ENCODE measurements around the gene BMP7.

Gene BMP7

DNA sequence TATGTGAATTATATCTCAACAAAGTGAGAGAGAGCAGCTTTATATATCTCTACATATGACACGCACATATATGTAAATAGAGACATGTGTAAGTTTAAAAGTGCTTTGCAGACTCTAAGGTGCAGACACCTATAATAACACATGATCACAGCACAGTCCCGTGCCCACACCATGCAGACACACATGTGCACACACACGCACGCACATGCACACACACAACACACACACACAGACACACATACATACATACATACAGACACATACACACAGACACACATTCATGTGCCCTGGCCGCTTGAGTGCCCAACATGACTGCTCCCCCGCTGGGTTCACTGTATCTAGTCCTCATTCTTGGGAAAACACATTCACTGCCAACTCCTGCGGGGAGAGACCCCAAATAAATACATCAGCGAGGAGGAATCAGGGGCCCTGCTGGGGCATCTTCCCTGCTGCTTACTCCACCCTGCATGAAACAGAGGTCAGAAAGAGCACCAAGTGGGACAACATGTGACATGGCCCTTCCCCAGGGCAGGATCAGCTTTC, 121.3 kb downstream of the BMP7 start:
- DNase-seq (ENCODE audit: low read depth), result no peak

- DNase-seq (ENCODE audit: low read depth), result no peak
These were observed 123.3 kb downstream of the BMP7 start for GRCh38 chr20:57143173-57143572.

DNA sequence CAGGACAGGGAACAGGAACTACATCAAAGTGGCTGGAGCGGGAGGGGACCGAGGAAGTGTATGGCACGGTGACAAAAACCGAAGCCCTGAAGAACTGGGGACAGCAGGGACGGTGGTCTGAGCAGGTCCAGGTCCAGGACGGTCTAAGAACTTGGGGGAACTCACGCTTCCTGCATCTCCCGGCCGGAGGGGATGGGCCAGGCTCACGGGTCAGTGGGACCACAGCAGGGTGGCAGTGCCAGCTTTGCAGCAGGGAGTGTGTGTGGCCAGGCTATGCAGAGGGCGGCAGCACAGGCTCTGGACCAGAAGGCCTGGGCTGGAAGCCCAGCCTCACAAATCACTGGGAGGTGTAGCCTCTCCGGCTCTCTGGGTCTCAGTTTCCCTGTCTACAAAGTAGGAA, 123.8 kb downstream of the BMP7 start:
- no peak for DNase-seq (ENCODE audit: low read depth)

GRCh38 chr20:57141492-57141891, 124.9 kb downstream of the BMP7 start:
- no peak for DNase-seq (ENCODE audit: low read depth)

GRCh38 chr20:57140416-57140965, 126.0 kb downstream of the BMP7 start:
- DNase-seq (ENCODE audit: low read depth), result no peak

DNA sequence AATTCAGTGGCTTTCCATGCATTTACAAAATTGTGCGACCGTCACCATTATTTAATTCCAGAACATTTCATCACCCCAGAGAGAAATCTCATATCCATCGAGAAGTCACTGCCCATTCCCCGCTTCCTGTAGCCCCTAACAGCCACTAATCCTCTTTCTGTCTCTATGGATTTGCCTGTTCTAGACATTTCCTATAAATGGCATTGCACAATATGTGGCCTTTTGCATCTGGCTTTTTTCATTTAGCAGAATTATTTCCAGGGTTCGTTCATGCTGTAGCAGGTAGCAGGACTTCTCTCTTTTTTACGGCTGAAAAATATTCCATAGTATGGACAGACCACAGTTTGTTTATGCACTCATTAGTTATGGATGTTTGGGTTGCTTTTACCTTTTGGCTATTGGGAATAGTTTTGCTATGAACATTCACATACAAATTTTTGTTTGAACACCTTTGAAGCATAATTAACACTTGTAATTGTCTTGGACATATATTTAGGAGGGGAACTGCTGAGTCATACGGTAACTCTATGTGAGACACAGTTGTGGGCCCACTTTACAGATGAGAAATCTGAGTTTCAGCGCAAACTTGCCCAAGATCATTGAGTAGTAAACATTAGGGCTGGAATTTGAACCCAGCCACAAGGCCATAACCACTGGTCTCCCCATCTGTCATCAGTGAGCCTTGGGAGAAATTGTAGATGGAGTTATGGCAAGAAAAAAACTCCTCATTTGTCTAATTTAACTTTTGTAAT, 126.9 kb downstream of the BMP7 start:
- no peak for DNase-seq (ENCODE audit: low read depth)

GRCh38 chr20:57138198-57138995, 128.0 kb downstream of the BMP7 start:
- DNase-seq (ENCODE audit: low read depth), result no peak

GRCh38 chr20:57137676-57138075, 128.8 kb downstream of the BMP7 start:
- no peak for DNase-seq (ENCODE audit: low read depth)

GRCh38 chr20:57136734-57137133, 129.7 kb downstream of the BMP7 start:
- no peak for DNase-seq (ENCODE audit: low read depth)

DNA sequence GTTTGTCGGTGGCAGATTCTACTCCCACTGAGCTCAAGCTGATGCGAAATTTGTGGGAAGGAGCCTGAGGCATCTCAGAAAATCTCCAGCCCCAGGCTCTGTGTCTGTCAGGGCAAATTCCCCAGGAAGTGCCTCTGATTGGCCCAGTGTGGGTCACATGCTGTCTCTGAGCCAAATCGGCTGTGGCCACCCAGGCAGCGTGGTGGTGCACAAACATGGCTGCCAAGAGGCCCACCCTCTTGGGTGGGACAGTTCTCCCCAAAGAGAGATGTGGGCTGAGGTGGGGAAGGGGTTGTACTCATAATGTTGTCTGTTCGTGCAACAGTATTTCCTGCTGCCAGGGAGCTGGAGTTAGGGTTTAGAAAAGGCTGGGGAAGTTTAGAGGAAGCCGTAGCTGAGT, 130.6 kb downstream of the BMP7 start:
- no peak for DNase-seq (ENCODE audit: low read depth)

DNA sequence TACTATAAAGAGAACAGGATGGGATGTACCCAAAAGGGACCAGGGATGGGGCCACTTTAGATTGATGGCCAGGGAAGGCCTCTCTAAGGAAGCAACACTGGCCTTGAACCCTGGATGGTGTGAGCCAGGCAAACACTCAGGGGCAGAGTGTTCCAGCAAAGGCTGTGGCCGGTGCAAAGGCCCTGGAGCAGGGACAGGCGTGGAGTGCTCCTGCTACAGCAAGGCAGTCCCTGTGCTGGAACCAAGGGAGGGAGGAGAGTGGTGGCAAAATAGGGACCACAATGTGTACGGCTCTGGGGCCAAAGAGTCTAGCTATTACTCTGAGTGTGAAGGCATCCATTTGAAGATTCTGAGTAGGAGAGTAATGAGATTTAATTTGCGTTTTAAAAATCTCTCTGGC, 131.6 kb downstream of the BMP7 start:
- DNase-seq (ENCODE audit: low read depth), result no peak

- no peak for DNase-seq (ENCODE audit: low read depth)
These were observed 132.4 kb downstream of the BMP7 start for GRCh38 chr20:57133926-57134650.

DNA sequence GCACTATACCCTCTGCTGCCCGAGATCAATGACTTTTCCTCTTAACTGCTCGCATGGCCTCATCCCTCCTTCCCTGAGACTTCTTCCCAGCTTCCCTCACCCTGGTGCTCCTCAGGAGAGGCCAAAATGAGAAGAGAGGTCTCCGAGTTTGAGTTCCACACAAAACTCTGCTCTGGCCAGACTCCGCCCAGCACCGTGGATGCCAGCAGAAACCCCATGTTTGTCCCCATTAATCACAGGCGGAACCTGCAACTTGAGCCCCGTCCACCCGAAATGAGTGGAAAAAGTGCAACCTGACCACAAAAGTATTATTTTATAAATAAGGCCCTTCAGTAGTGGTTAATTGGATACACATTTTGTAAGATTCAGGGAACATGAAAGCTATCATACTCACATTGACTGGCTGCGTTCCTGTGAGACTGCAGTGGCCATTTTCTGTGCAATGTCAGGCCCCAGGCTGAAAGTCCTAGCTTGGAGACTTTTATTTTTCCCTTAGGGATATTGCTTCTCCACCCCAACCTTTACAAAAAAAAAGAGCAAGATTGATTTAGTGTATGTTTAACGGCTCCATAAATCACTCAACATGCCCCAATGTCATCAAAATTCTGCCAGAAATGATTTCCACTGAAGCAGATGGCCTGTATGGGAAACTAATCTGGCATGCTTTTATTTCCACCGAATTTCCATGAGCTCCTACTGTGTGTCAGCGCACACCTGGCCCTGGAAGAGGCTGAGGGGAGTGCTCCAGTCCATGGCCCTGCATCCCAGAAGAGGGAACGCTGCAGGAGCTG, 134.6 kb downstream of the BMP7 start:
- no peak for DNase-seq (ENCODE audit: low read depth)

DNA sequence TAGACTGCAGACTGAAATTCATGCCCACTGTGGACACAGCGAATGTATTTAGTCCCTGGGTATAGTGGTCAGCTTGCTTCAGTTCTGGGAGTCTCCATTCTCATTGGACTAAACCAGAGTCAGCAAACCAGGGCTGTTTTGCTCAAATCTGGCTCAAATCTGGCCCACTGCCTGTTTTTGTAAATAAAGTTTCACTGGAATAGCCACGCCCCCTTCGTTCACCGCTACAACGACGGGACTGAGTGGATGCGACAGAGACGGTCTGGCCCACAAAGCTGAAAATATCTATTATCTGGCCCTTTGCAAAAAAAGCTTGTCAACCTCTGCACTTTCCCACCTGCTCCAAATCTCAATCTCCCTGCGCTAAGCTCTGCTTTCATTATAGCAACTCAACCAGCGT, 135.4 kb downstream of the BMP7 start:
- no peak for DNase-seq (ENCODE audit: low read depth)

DNA sequence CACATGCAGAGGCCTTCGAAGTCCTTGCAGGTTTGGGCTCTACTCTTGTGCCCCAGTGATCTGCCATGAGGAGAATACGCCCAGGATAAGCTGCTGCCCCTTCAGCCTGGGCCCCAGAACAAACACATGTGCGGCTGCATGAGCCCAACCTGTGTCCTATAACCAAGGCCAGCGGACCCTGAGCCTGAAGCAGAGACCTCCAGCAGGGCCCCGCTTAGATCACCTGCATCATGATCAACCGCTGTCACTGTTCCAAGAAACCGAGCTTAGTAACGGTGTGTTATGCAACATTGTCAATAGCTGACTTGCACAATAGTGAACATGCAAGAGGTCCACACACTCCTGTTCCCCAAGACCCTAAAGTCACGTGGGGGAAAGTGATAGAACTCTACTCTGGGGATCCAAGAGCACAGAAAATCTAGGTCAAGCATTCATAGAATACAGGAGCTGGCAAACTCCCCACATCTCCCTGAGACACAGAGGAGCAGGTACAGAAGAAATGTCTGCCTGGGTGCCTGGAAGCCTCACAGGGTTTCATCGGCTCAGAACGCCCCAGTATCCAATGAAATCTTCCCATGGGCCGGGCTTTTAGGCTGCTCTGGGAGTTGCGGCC, 136.2 kb downstream of the BMP7 start:
- DNase-seq (ENCODE audit: low read depth), result no peak

GRCh38 chr20:57129303-57129702, 137.1 kb downstream of the BMP7 start:
- no peak for DNase-seq (ENCODE audit: low read depth)

GRCh38 chr20:57128044-57128757, 138.2 kb downstream of the BMP7 start:
- DNase-seq (ENCODE audit: low read depth), result no peak

GRCh38 chr20:57126481-57127092, 139.9 kb downstream of the BMP7 start:
- no peak for DNase-seq (ENCODE audit: low read depth)

DNA sequence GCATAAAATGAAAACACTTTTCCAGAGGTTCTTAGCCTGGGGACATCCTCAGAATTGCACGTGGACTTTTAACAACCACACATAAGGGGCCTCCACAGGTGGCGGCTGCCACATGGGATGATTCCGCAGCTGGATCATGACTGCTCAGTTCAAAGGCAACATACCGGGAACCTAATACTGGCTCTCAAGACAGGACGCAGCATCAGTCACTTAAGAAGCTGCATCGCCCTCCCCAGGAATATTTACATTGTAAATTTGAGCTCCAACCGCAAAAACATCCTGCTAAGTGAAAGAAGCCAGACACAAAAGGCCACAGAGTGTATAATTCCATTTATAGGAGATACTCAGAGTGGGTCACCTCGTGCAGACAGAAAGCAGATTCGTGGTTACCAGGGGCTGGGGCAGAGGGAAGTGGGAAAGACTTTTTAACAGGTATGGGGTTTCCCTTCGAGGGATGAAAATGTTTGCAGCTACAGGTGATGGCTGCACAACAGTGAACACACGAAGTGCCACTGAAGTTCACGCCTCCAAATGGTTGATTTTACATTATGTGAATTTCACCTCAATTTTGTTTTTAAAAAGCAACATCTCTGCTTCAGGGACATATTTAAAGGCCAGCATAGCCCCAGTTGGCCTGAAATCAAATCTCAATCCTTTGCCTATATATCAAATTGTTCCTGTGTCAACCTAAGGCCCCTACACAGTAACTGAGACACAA, 141.5 kb downstream of the BMP7 start:
- DNase-seq (ENCODE audit: low read depth), result no peak

Data from HS-5 (cell line).